HG03520 (cell line): ENCODE results near the gene CDK4.
"Not testable (repeated sequence)": the region's sequence is repeated elsewhere in the genome, so short reads cannot be mapped to it uniquely, and the experiment has no call there.

Experiments used
- ATAC-seq: cut with Tn5 transposase; IDR thresholded peaks from one replicate; pipeline ENCODE4 v1.9.1; 2021; ENCODE audit warnings: mild to moderate bottlenecking, moderate library complexity; ENCODE audit not compliant: unreplicated experiment

The CDK4 gene

DNA sequence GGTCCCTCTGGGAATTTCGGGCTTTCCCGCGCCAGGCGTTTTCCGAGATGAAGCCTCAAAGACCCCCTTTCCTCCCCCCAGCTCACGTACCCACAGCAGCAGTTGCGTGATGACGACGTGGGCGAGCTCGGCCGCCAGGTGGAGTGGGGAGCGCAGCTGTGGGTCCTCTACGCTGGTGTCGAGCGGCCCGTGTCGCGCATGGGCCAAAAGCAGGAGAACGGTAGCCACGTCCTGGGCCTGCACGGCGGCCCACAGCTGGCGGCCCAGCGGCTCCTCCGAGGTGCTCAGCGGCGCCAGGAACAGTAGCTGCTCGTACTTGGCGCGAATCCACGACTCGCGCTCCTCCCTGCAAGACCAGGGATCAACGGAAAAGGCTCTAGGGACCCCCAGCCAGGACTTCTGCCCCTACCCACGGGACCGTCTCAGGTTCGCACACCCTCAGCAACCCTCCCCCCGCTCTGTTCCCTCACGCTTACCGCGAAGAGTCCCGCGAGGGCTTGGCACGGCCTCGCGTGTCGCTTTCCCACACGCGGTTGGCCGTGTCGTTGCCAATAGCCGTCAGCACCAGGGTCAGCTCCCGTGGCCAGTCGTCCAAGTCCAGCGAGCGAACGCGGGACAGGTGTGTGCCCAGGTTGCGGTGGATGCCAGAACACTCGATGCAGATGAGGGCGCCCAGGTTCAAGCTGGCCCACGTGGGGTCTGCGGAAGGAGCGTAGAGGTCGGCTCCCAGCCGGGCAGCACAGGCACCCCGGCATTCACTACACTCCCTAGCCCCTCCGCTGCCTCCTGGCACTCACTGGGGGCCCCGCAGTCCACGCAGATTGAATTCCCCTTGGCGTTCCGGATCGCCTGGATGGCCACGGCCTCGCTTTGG, 25.0 kb downstream of the CDK4 start:
- no peak for ATAC-seq

DNA sequence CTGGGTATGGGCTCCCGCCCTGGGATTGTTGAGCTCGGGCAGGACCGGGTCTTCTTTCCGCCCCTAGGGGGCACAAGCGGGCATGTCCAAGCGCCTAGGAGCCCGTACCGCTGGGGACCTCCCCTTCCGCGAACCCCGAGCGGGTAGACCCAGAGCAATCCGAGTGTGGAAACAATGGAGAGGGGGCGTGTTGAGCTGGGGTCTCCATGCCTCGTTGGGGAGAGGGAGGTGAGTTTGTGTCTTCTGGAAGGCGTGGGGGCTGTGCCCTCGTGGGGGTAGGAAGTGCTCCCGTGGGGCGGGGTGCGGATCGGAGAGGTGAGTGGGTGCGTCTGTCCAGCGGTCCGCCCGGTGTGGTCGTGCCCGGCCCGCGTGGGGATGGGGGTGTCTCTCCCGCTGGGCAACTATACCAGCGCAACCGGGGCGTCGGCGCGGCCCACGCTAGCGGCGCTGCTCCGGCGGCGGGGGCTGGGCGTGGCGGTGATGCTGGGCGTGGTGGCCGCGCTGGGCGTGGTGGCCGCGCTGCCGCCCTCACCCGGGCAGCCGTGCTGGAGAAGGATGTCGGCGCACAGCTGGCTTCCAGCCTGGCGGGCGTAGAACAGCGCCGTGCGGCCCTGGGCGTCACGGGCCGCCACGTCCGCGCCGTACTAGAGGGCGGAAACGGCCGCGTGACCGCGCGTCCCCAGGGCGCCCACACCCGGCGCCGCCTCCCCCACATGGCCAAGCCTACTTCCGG, 25.8 kb downstream of the CDK4 start:
- no peak for ATAC-seq

DNA sequence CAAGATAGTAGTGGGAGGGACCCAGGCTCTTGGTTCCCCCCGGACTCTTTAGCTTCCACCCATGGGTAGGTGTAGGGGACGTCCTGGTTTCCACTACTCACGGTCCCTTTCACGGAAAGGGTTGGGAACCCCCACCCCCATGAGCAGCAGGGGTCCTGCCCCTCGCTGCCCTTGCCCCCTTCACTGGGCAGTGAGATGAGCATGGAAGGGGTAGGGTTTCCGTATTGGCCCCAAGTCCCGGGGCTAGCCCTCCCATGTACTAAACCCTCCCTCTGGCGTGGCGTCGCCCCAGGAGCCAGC, 26.3 kb downstream of the CDK4 start:
- ATAC-seq: no peak

DNA sequence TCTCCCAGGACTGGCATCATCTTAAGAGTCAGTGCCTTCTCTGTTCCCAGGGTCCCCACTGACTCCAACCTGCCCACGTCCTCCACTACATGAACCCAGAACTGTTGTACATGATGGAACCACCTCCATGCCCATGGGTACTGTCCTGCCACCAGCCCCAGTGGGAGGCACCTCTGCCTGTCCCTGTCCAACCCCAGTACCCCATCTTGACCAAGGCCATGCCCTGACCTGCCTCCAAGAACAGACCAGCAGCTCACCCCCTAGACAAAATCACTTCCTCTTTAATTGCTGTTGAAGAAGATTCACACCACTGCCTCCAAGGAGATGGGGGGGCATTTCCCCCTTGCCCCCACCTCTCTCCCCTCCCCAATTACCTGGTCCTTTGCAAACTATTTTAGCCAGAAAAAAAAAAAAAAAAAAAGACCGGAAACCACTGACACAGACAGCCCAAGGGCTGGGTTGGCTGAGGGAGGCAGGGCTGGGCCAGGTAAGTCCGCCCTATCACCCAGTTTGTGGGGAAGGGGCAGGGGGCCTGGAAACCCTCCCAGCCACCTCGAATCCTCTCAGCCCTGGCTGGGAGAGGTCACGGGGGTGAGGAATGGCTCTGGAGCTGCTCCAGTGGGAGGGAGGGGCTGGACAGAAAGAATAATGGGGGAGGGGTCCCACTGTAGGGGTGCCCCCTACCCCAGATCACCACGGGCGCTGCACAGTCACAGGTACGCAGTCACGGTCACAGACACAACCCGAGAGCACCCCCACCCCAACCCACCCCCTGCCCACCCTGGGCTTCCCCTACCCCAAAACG, 27.0 kb downstream of the CDK4 start:
- ATAC-seq: no peak

DNA sequence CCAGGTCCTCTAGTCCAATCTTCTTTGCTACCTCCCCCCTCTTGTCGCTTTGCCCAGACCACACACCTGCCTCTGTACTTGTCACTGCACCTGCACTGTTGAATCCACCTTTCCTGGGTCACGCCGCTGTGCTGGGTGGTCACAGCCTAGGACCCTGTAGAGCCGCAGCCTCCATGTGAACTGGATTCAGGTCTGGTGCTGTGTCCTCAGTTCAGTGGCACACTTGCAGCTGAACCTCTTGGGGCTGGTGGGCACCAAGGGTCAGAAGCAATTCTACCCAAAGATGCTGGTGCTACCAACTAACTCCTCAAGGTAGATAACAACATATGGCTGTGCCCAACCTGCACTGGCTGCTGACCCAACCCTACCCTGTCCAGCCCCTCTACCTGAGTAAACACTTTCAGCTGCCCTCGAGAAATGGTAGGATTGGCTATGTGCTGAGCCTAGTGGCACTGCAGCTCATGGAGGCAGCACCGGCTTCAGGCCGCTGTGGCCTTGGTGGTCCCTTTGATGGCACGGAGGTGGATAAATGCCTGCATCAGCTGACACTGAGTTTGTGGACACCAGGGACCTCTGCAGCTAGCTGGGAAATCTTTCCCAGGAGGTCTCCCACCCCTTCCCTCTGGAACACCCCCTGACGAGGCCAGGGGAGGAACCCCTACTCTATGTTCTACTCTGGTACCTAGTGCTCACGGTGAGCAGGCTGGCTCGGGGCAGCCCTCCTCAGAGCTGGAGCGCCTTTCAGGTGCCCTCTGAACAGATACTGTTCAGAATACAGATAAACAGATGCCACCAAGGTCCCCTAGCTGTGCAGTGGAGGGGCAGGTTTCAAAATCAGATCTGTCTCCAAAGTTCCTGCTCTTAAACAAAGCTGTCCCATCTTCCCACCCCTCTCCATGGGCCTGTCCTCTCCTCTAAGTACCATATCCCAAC, 27.8 kb downstream of the CDK4 start:
- no peak for ATAC-seq

DNA sequence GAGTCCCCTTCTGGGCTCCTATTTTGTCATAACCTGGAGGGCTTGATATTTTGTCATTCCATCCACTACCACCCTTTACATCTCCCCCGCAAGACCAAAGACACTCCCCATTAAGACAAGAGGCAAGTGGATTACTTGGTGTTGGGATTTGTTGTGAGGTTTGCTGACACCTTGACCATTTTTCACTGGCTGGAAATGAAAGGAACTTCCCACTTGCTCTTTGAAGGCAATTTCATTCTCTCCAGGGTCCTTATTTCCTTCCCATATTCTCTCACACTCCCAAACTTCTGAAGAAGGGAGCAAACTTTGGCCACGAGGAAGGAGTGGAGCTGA, 28.5 kb downstream of the CDK4 start:
- no peak for ATAC-seq

DNA sequence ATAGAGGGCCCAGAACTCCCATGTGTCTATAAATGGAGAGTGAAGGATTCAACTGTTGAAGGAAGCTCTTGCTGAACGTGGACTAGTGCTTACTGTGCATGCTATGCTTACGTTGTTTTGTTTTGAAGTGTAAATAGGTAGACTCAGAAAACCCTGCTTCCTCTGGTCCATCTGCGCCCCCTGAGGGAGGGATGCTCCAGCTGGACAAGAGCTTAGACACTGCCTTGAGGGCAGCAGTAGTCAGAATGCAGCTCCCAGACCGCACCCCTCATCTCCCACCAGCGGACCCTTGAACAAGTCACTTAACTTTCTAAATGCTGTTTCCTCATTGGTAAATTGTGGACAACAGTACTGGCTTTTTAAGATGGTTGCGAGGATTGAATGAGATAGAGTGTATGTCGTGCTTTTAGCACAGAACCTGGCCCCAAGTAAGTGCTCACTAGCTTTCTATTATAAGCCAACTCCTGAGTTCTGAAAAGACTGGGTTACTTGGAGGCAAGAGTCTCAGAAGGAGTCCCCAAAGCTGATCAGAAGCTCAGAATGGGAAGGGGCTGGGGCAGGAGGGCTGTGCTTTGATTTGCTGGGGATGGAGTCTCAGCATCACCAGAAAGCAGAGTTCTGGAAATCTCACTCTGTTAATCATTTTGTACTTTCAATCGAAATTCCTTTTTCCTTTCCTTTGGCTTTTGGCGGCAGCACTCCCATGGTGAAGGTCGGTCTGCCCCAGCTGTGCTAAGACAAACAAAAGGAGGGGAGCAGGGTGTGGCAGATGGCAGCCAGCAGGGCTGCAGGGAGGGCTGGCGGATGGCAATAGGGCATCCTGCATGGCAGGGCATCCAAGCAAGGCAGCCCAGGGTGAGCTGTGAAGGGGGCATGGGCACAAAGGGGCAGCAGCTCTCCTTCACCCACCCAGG, 29.1 kb downstream of the CDK4 start:
- ATAC-seq: no peak

DNA sequence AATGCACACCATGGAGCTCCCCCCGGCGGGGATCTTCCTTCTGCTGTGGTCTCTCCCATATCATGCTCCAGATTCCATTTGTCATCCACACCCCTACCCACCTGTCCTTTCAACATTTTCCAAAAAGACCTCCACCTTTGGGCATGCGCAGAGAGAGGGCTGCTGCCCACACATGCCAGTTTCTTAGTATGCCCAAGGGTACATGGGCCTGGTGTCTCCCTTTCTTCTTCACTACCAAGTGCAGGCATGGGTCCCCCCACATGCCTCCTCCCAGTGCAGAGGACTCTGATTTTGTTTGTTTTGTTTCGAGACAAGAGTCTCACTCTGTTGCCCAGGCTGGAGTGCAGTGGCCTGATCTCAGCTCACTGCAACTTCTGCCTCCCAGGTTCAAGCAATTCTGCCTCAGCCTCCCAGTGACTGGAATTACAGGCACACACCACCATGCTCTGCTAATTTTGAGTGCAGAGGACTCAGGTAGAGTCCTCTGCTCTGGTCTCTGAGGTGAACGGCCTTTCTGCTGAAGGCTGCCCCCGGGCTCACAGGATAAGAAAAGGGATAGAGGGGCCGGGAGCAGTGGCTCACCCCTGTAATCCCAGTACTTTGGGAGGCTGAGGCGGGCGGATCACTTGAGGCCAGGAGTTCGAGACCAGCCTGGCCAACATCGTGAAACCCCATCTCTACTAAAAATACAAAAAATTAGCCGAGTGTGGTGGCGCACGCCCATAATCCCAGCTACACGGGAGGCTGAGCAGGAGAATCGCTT, 30.1 kb downstream of the CDK4 start:
- not testable (repeated sequence) for ATAC-seq

DNA sequence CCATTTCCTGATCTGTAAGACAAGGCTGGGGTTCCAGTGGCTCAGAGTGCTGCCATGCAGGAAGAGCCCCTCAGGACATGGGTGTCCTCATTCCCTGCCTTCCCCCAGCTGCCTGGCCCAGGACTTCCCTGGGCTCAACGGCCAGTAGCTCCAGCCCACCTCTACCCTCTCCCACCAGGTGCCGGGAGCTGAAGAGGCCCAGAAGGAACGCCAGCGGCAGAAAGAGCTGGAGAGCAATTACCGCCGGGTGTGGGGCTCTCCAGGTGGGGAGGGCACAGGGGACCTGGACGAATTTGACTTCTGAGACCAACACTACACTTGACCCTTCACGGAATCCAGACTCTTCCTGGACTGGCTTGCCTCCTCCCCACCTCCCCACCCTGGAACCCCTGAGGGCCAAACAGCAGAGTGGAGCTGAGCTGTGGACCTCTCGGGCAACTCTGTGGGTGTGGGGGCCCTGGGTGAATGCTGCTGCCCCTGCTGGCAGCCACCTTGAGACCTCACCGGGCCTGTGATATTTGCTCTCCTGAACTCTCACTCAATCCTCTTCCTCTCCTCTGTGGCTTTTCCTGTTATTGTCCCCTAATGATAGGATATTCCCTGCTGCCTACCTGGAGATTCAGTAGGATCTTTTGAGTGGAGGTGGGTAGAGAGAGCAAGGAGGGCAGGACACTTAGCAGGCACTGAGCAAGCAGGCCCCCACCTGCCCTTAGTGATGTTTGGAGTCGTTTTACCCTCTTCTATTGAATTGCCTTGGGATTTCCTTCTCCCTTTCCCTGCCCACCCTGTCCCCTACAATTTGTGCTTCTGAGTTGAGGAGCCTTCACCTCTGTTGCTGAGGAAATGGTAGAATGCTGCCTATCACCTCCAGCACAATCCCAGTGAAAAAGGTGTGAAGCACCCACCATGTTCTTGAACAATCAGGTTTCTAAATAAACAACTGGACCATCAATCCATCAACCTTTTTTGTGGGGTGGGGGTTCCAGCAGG, 31.2 kb downstream of the CDK4 start:
- ATAC-seq: no peak

DNA sequence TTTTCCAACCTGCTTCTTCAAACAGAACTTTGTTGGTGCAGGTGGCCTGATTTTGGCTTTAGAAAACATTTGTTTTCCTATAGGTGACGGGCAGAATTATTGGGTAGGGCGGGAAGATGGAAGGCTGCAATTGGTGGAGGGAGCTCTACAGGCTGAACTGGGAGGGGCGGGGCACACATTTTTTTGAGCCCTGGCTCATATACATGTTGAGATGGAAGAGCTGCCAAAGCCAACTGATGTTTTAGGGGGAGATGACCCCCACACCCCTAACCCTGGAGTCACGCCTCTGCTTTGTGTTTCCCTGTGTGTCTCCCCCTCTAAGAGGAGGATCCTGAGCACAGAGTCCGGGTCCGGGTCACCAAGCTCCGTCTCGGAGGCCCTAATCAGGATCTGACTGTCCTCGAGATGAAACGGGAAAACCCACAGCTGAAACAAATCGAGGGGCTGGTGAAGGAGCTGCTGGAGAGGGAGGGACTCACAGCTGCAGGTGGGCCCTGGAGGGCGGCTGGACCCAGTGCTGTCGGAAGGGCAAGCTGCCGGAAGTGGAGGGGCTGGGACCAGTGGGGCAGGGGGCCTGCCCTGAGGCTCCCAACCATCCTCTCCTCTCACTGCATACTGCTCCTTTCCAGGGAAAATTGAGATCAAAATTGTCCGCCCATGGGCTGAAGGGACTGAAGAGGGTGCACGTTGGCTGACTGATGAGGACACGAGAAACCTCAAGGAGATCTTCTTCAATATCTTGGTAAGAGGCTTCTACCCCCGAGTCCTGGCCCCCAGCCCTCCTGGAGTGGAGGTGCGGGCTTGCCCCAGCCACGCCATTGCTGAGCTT, 32.1 kb downstream of the CDK4 start:
- ATAC-seq: no peak

DNA sequence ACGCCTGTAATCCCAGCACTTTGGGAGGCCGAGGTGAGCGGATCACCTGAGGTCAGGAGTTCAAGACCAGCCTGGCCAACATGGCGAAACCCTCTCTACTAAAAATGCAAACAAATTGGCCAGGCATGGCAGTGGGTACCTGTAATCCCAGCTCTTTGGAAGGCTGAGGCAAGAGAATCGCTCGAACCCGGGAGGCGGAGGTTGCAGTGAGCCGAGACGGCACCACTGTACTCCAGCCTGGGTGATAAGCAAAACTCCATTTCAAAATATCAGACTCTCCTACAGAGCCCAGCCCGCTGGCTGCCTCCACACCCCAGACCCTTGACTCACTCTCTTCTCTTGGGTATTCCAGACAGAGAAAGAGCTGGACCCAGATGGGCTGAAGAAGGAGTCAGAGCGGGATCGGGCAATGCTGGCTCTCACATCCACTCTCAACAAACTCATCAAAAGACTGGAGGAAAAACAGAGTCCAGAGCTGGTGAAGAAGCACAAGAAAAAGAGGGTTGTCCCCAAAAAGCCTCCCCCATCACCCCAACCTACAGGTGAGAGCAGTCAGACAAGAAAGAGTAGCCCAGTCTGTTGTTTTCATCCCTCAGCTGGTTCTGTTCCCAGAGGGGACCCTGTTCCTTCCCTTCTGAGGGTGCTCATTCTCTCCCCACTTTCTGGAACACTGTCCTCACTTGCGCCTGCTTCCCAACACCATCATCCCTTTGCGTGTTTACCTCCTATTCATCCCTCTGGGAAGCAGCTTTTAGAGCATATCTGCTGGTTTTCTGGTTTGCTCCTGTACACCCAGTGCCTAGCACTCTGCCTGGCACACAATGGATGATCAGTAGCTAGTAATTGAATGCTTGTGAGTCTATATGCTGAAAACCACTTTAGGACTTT, 33.2 kb downstream of the CDK4 start:
- ATAC-seq: no peak

DNA sequence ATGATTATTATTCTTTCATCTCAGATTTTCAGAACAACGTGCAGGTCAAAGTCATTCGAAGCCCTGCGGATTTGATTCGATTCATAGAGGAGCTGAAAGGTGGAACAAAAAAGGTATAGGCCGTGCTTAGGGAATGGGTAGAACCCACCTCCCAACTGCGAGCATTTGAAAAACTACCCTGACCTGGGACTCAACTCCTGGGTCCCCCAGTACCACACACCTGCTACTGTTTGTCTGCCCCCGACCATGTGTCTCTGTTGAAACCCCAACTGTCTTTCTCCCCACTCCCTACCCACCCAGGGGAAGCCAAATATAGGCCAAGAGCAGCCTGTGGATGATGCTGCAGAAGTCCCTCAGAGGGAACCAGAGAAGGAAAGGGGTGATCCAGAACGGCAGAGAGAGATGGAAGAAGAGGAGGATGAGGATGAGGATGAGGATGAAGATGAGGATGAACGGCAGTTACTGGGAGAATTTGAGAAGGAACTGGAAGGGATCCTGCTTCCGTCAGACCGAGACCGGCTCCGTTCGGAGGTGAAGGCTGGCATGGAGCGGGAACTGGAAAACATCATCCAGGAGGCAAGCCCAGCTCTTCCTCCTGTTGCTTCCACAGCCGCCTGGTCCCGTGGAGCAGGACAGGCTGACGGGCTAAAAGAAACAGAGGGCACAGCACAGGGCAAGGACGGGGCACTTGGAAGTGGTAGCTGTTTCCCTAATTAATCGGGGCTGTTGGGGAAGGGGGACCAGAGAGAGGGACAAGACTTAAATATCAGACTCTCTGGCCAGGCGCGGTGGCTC, 34.1 kb downstream of the CDK4 start:
- no peak for ATAC-seq

DNA sequence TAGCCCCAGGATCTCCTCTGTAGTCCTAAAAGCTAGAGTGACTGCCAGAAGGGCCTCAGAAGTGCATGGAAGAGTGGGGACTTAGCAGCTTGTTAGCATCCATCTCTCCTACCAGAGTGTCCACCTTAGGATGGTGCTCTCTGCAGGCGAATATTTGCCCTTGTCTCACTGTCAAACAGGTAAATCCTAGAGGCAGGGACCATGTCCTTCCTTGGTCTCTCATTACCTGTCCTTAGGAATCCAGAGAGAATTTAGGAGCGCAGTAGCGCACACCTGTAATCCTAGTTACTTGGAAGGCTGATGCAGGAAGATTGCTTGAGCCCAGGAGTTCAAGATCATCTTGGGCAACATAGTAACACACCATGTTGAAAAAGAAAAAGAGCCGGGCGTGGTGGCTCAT, 35.0 kb downstream of the CDK4 start:
- ATAC-seq: no peak

DNA sequence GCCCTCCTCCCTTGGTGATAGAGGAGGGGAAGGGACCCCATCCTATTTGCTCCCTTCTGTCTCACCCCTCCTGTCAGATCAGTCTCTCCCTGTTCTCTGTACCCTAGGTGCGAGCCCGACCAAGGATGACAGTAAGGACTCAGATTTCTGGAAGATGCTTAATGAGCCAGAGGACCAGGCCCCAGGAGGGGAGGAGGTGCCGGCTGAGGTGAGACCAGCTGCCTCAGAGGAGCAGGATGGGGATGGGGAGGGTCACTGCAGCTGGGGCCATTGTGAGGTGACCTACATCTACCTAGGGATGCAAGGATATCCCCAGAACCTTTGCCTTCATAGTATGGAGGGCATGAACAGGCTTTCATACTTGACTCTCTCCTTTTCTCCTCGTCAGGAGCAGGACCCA, 35.8 kb downstream of the CDK4 start:
- no peak for ATAC-seq

DNA sequence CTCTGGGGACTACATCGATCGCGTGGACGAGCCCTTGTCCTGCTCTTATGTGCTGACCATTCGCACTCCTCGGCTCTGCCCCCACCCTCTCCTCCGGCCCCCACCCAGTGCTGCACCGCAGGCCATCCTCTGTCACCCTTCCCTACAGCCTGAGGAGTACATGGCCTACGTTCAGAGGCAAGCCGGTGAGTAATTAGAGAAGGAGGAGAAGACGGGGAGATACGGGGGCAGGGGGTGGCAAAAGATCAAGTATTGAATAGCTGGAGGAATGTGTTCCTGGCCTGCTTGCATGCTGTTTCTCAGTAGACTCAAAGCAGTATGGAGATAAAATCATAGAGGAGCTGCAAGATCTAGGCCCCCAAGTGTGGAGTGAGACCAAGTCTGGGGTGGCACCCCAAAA, 36.3 kb downstream of the CDK4 start:
- no peak for ATAC-seq
